Lower leg skin (tissue), 3 donors: ENCODE results near the gene ADGRD1.

ENCODE experiments used
- CTCF ChIP-seq, 3 donors: fragments of 450-650 bp; IDR thresholded peaks; one replicate each; pipeline ENCODE4 v1.5.1; 2016; ENCODE audit warnings: antibody characterized with exemption in 3 of 3, mild to moderate bottlenecking in 3 of 3, moderate library complexity in 2 of 3
- POLR2A ChIP-seq, 2 donors: fragments of 450-650 bp; IDR thresholded peaks; one replicate each; pipeline ENCODE4 v1.6.1; 2016 to 2017; ENCODE audit warnings: antibody characterized with exemption in 2 of 2, mild to moderate bottlenecking in 1 of 2, moderate library complexity in 1 of 2

DNA sequence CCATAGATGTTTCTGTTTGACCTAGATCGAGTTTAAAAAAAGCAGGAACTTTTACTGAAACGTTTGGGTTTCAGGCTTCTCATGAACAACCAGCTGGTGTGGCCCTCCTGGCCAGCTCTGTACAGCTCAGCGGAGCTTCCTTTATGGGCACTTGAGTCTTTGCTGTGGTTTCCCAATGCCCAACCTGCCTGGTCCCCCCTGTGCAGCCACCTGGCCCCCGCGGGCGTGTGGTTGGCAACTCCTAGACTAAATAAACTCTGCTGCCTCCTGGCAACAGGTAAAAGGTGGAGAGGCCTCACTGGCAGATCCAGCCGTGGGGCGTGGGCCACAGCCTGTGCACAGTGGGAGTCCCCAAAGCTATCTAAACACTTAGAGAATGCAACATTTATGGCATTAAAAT is 38.7 kb downstream of the ADGRD1 start:
- TF ChIP-seq CTCF (IDR thresholded peaks at IDR 0.05) (no peak), POLR2A (IDR thresholded peaks at IDR 0.05) (no peak)
